Neural progenitor cell (in vitro differentiated cells): ENCODE data around the gene SMYD3. TPM values are rescaled to one million over a fixed set of nuclear protein-coding genes. Genes with fewer than 3 reads are reported as not detected.

Source experiments
- DNase-seq: peaks from one replicate; pipeline ENCODE4 v3.0.0-alpha.2; 2016; ENCODE audit warnings: low spot score
- H2AFZ ChIP-seq: fragments of 200-600 bp; sonication (generic); replicated peaks from 2 replicates; pipeline ENCODE4 v1.6.1; 2016; ENCODE audit warnings: antibody characterized with exemption
- H3F3A ChIP-seq: fragments of 200-600 bp; sonication (generic); 2 replicates; pipeline ENCODE4 v1.6.1; 2016; ENCODE audit warnings: antibody characterized with exemption, low read depth
- H3K27ac ChIP-seq: fragments of 200-600 bp; sonication (generic); 2 replicates; pipeline ENCODE4 v1.5.1; 2016; ENCODE audit warnings: mild to moderate bottlenecking
- H3K27me3 ChIP-seq: fragments of 200-600 bp; sonication (generic); 2 replicates; pipeline ENCODE4 v1.6.1; 2016; ENCODE audit warnings: mild to moderate bottlenecking, moderate library complexity
- H3K36me3 ChIP-seq: fragments of 200-600 bp; sonication (generic); 2 replicates; pipeline ENCODE4 v1.5.1; 2016
- H3K4me1 ChIP-seq: fragments of 200-600 bp; sonication (generic); 2 replicates; pipeline ENCODE4 v1.6.1; 2016; ENCODE audit warnings: mixed run types
- H3K4me2 ChIP-seq: fragments of 200-600 bp; sonication (generic); 2 replicates; pipeline ENCODE4 v1.6.1; 2016
- H3K4me3 ChIP-seq: fragments of 200-600 bp; sonication (generic); 2 replicates; pipeline ENCODE4 v1.5.1; 2016
- H3K79me2 ChIP-seq: fragments of 200-600 bp; sonication (generic); 2 replicates; pipeline ENCODE4 v1.6.1; 2016; ENCODE audit warnings: low read depth
- H3K9ac ChIP-seq: fragments of 200-600 bp; sonication (generic); 2 replicates; pipeline ENCODE4 v1.6.1; 2016
- H3K9me3 ChIP-seq: fragments of 200-600 bp; sonication (generic); 2 replicates; pipeline ENCODE4 v1.5.1; 2016; ENCODE audit warnings: low read depth
- H4K20me1 ChIP-seq: fragments of 200-600 bp; sonication (generic); 2 replicates; pipeline ENCODE4 v1.6.1; 2016; ENCODE audit warnings: low read depth
- H3K27ac Mint-ChIP-seq: 3 replicates; pipeline ENCODE4 v1.8.0; 2021; ENCODE audit warnings: mixed read lengths
- H3K27me3 Mint-ChIP-seq: 2 replicates; pipeline ENCODE4 v1.8.0; 2022; ENCODE audit warnings: low read depth, mild to moderate bottlenecking, inconsistent platforms, moderate library complexity, mixed read lengths; ENCODE audit not compliant: insufficient read depth
- H3K36me3 Mint-ChIP-seq: 3 replicates; pipeline ENCODE4 v1.8.0; 2021; ENCODE audit warnings: mixed read lengths
- H3K4me1 Mint-ChIP-seq: 3 replicates; pipeline ENCODE4 v1.8.0; 2021; ENCODE audit warnings: mixed read lengths
- H3K4me3 Mint-ChIP-seq: 3 replicates; pipeline ENCODE4 v1.8.0; 2021; ENCODE audit warnings: mild to moderate bottlenecking, moderate library complexity, mixed read lengths
- H3K9me3 Mint-ChIP-seq: 3 replicates; pipeline ENCODE4 v1.8.0; 2020; ENCODE audit warnings: mixed read lengths
- EZH2 ChIP-seq: fragments of 200-600 bp; sonication (generic); IDR thresholded peaks from 2 replicates; pipeline ENCODE4 v1.6.1; 2017; ENCODE audit warnings: antibody characterized with exemption, mild to moderate bottlenecking, moderate library complexity
- EZH2phosphoT487 ChIP-seq: fragments of 200-600 bp; sonication (generic); IDR thresholded peaks from 2 replicates; pipeline ENCODE4 v1.6.1; 2017; ENCODE audit warnings: antibody characterized with exemption
- total RNA-seq: library from RNA; depleted of rRNA; stranded (reverse); fragments of >200 nt; gene quantifications from 2 replicates; pipeline ENCODE4 v1.2.3, GENCODE V29; 2015; ENCODE audit warnings: low replicate concordance
- TF ChIP-seq, protein P1 (sequence below): fragments of 200-600 bp; sonication (generic); IDR thresholded peaks from 2 replicates; pipeline ENCODE4 v1.5.1; 2017; ENCODE audit warnings: antibody characterized with exemption, mild to moderate bottlenecking

The SMYD3 gene
- total RNA-seq, 1 donor from 2014 or later = 43.2 TPM

GRCh38 chr1:246068619-246069509 lies 438.2 kb downstream of the SMYD3 start:
- H3K27me3 Mint-ChIP-seq = peaks cover 3% of the 10 kb centered on the region
- peaks cover 50% of the 10 kb centered on the region for H3K4me1 Mint-ChIP-seq
- no peak overlapping the region for H2AFZ ChIP-seq
- no peaks in the 10 kb centered on the region for H3F3A ChIP-seq
- no peaks in the 10 kb centered on the region for H3K9me3 ChIP-seq
- peaks cover 4% of the 10 kb centered on the region for H4K20me1 ChIP-seq
- H3K79me2 ChIP-seq = no peaks in the 10 kb centered on the region
- H3K36me3 Mint-ChIP-seq = no peaks in the 10 kb centered on the region
- H3K27ac ChIP-seq = no peak overlapping the region
- no peak overlapping the region for H3K27ac Mint-ChIP-seq
- TF ChIP-seq, protein P1, sequence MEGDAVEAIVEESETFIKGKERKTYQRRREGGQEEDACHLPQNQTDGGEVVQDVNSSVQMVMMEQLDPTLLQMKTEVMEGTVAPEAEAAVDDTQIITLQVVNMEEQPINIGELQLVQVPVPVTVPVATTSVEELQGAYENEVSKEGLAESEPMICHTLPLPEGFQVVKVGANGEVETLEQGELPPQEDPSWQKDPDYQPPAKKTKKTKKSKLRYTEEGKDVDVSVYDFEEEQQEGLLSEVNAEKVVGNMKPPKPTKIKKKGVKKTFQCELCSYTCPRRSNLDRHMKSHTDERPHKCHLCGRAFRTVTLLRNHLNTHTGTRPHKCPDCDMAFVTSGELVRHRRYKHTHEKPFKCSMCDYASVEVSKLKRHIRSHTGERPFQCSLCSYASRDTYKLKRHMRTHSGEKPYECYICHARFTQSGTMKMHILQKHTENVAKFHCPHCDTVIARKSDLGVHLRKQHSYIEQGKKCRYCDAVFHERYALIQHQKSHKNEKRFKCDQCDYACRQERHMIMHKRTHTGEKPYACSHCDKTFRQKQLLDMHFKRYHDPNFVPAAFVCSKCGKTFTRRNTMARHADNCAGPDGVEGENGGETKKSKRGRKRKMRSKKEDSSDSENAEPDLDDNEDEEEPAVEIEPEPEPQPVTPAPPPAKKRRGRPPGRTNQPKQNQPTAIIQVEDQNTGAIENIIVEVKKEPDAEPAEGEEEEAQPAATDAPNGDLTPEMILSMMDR = no peak
- TF ChIP-seq EZH2 (no peak), EZH2phosphoT487 (no peak)
- H3K9me3 Mint-ChIP-seq = no peaks in the 10 kb centered on the region
- DNase-seq = no peak
- H3K4me3 ChIP-seq = no peak overlapping the region
- H3K36me3 ChIP-seq = no peaks in the 10 kb centered on the region
- no peak overlapping the region for H3K9ac ChIP-seq
- peaks cover 41% of the 10 kb centered on the region for H3K4me1 ChIP-seq
- no peak overlapping the region for H3K4me2 ChIP-seq
- no peaks in the 10 kb centered on the region for H3K27me3 ChIP-seq
- no peak overlapping the region for H3K4me3 Mint-ChIP-seq

DNA sequence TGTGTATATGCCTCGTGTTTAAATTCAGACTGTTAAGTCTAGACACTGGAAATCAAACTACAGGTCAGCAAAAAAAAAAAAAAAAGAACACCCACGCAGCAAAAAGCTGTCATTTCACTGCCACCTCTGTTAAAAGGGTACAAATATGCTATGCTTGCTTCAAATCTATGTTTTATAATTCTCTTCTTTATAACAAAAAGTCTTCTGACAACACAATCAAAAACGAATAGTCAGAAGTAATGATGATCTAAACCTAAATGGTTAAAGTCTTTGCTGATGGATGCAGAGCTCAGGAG lies 438.9 kb downstream of the SMYD3 start:
- TF ChIP-seq, protein P1 = no peak
- TF ChIP-seq EZH2phosphoT487 (no peak), EZH2 (no peak)
- H3K9me3 Mint-ChIP-seq = no peaks in the 10 kb centered on the region
- no peak overlapping the region for H3K27ac Mint-ChIP-seq
- H3K79me2 ChIP-seq = no peaks in the 10 kb centered on the region
- DNase-seq = no peak
- no peaks in the 10 kb centered on the region for H3F3A ChIP-seq
- H3K36me3 ChIP-seq = no peaks in the 10 kb centered on the region
- H3K4me1 Mint-ChIP-seq = peaks cover 50% of the 10 kb centered on the region
- H3K9ac ChIP-seq = no peak overlapping the region
- H3K4me1 ChIP-seq = peaks cover 41% of the 10 kb centered on the region
- peaks cover 5% of the 10 kb centered on the region for H3K27me3 Mint-ChIP-seq
- H2AFZ ChIP-seq = no peak overlapping the region
- no peak overlapping the region for H3K27ac ChIP-seq
- no peak overlapping the region for H3K4me2 ChIP-seq
- no peak overlapping the region for H3K4me3 ChIP-seq
- H3K27me3 ChIP-seq = no peaks in the 10 kb centered on the region
- peaks cover 4% of the 10 kb centered on the region for H4K20me1 ChIP-seq
- no peak overlapping the region for H3K4me3 Mint-ChIP-seq
- no peaks in the 10 kb centered on the region for H3K9me3 ChIP-seq
- H3K36me3 Mint-ChIP-seq = no peaks in the 10 kb centered on the region

GRCh38 chr1:246067432-246068216 lies 439.5 kb downstream of the SMYD3 start:
- H3K27me3 Mint-ChIP-seq = peaks cover 5% of the 10 kb centered on the region
- Histone ChIP-seq H2AFZ (no peak overlapping the region), H3K4me2 (no peak overlapping the region), H3K4me1 (peaks cover 40% of the 10 kb centered on the region), H3K9me3 (no peaks in the 10 kb centered on the region), H3K27me3 (no peaks in the 10 kb centered on the region), H3K4me3 (no peak overlapping the region), H3F3A (no peaks in the 10 kb centered on the region), H3K36me3 (no peaks in the 10 kb centered on the region), H3K79me2 (no peaks in the 10 kb centered on the region), H4K20me1 (peaks cover 4% of the 10 kb centered on the region), H3K9ac (no peak overlapping the region), H3K27ac (no peak overlapping the region)
- TF ChIP-seq, protein P1 = no peak
- no peak for TF ChIP-seq EZH2
- TF ChIP-seq EZH2phosphoT487 = no peak
- H3K9me3 Mint-ChIP-seq = no peaks in the 10 kb centered on the region
- H3K36me3 Mint-ChIP-seq = no peaks in the 10 kb centered on the region
- peaks cover 50% of the 10 kb centered on the region for H3K4me1 Mint-ChIP-seq
- no peak for DNase-seq
- H3K4me3 Mint-ChIP-seq = no peak overlapping the region
- no peak overlapping the region for H3K27ac Mint-ChIP-seq
